Cardiac muscle cell (in vitro differentiated cells and primary cell): ENCODE data around the gene ARL16. TPM values are rescaled to one million over a fixed set of nuclear protein-coding genes. Genes with fewer than 3 reads are reported as not detected.

Experiments
- DNase-seq, 2 donors: peaks; one replicate each; pipeline versions ENCODE4 v3.0.0 to v3.0.0-alpha.2; 2010 to 2017; ENCODE audit warnings: low read depth in 1 of 2, low spot score in 1 of 2
- H3K27ac ChIP-seq: fragments of 200-600 bp; sonication (generic); 2 replicates; pipeline ENCODE4 v1.5.1; 2016
- H3K27me3 ChIP-seq: fragments of 200-600 bp; sonication (generic); 2 replicates; pipeline ENCODE4 v1.6.0; 2016; ENCODE audit warnings: control low read depth
- H3K36me3 ChIP-seq: fragments of 200-600 bp; sonication (generic); 2 replicates; pipeline ENCODE4 v1.5.1; 2016; ENCODE audit warnings: control low read depth
- H3K4me1 ChIP-seq: fragments of 200-600 bp; sonication (generic); 2 replicates; pipeline ENCODE4 v1.8.1; 2017; ENCODE audit warnings: low read depth, mild to moderate bottlenecking, mixed run types
- H3K4me3 ChIP-seq: fragments of 200-600 bp; sonication (generic); 2 replicates; pipeline ENCODE4 v1.5.1; 2016; ENCODE audit warnings: mild to moderate bottlenecking
- H3K9me3 ChIP-seq: fragments of 200-600 bp; sonication (generic); 2 replicates; pipeline ENCODE4 v1.5.1; 2017; ENCODE audit warnings: low read depth, mild to moderate bottlenecking, control low read depth
- CTCF ChIP-seq: IDR thresholded peaks from 2 replicates; pipeline ENCODE4 v1.5.1; 2012; ENCODE audit warnings: low read depth, mild to moderate bottlenecking, low read length
- polyA plus RNA-seq: library from polyadenylated mRNA; unstranded; fragments of >200 nt; fragmentation: Nextera tagmentation; extraction: Ambion mirVana; gene quantifications from 2 replicates; pipeline ENCODE4 v1.2.1, GENCODE V29; 2016
- total RNA-seq: library from RNA; depleted of rRNA; stranded (reverse); fragments of >200 nt; gene quantifications from 2 replicates; pipeline ENCODE4 v1.2.3, GENCODE V29; 2016

ARL16 gene
- total and polyA plus RNA-seq, 2 experiments from 2014 or later, result 44.3 to 109 TPM

GRCh38 chr17:81716674-81716996 is 33.0 kb upstream of the ARL16 start:
- no peaks in the 10 kb centered on the region for H3K9me3 ChIP-seq
- TF ChIP-seq CTCF, result no peak

GRCh38 chr17:81715872-81716673 is 32.5 kb upstream of the ARL16 start:
- no peak overlapping the region for H3K27ac ChIP-seq
- TF ChIP-seq CTCF, result no peak
- H3K4me3 ChIP-seq, result no peak overlapping the region
- H3K9me3 ChIP-seq, result no peaks in the 10 kb centered on the region
- peaks cover 17% of the 10 kb centered on the region for H3K4me1 ChIP-seq
- DNase-seq, result no peak
- peaks cover 7% of the 10 kb centered on the region for H3K36me3 ChIP-seq
- H3K27me3 ChIP-seq, result no peaks in the 10 kb centered on the region

More at GRCh38 chr17:81716674-81716996, 33.0 kb upstream of the ARL16 start:
- Histone ChIP-seq H3K27me3 (no peaks in the 10 kb centered on the region), H3K36me3 (peaks cover 7% of the 10 kb centered on the region), H3K4me3 (no peak overlapping the region), H3K27ac (no peak overlapping the region), H3K4me1 (peaks cover 11% of the 10 kb centered on the region)
- DNase-seq, result no peak

- Histone ChIP-seq H3K27me3 (no peaks in the 10 kb centered on the region), H3K4me3 (no peak overlapping the region), H3K4me1 (peaks cover 20% of the 10 kb centered on the region), H3K27ac (no peak overlapping the region), H3K9me3 (no peaks in the 10 kb centered on the region), H3K36me3 (peaks cover 7% of the 10 kb centered on the region)
- no peak for TF ChIP-seq CTCF
- no peak for DNase-seq
These were observed 31.7 kb upstream of the ARL16 start for GRCh38 chr17:81715107-81715871.

GRCh38 chr17:81714412-81715106 is 31.0 kb upstream of the ARL16 start:
- Histone ChIP-seq H3K4me3 (no peak overlapping the region), H3K27ac (no peak overlapping the region), H3K4me1 (peaks cover 20% of the 10 kb centered on the region), H3K9me3 (no peaks in the 10 kb centered on the region), H3K36me3 (peaks cover 7% of the 10 kb centered on the region), H3K27me3 (no peaks in the 10 kb centered on the region)
- DNase-seq, result no peak
- TF ChIP-seq CTCF, result no peak

GRCh38 chr17:81713556-81714411 is 30.2 kb upstream of the ARL16 start:
- peaks cover 20% of the 10 kb centered on the region for H3K4me1 ChIP-seq
- no peak overlapping the region for H3K27ac ChIP-seq
- no peaks in the 10 kb centered on the region for H3K27me3 ChIP-seq
- H3K9me3 ChIP-seq, result no peaks in the 10 kb centered on the region
- no peak for DNase-seq
- peaks cover 7% of the 10 kb centered on the region for H3K36me3 ChIP-seq
- no peak overlapping the region for H3K4me3 ChIP-seq
- TF ChIP-seq CTCF, result no peak
